GM19035 (cell line): ENCODE data around the gene BCAS3.
"Not testable (repeated sequence)": the region's sequence is repeated elsewhere in the genome, so short reads cannot be mapped to it uniquely, and the experiment has no call there.

Experiments used
- ATAC-seq: cut with Tn5 transposase; IDR thresholded peaks from one replicate; pipeline ENCODE4 v1.9.1; 2021; ENCODE audit not compliant: unreplicated experiment

BCAS3 gene

DNA sequence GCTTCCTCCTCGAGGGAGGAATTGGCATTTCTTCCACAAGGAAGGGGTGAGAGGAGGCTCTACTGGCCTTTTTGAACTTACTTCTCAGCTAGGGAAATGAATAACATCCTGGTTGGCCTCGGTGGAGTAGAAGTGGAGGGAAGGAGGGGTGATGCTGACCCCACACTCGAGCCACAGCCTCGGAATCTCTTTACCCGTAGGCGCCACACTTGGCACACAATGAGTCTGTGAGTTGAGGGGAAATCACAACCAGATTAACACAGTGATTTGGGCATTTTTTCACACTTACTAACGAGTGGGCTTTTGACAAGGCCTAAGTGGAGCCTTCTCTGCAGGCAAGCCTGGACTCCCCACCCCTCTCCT is 674.7 kb downstream of the BCAS3 start:
- no peak for ATAC-seq

GRCh38 chr17:61352781-61353491 is 675.3 kb downstream of the BCAS3 start:
- ATAC-seq = no peak

GRCh38 chr17:61353615-61354014 is 676.0 kb downstream of the BCAS3 start:
- ATAC-seq = no peak

GRCh38 chr17:61354895-61355874 is 677.5 kb downstream of the BCAS3 start:
- ATAC-seq = no peak

DNA sequence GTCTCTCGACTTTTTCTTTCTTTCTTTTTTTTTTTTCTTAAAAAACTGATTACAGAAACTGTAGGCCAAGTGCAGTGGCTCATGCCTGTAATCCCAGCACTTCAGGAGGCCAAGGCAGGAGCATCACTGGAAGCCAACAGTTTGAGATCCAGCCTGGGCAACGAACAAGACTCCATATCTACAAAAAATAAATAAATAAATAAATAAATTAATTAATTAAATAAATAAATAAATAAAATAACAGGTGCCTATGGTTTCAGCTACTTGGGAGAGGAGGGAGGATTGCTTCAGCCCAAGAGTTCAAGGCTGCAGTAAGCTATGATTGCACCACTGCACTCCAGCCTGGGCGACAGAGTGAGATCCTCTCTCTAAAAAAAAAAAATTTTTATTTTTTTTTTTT is 679.4 kb downstream of the BCAS3 start:
- not testable (repeated sequence) for ATAC-seq

DNA sequence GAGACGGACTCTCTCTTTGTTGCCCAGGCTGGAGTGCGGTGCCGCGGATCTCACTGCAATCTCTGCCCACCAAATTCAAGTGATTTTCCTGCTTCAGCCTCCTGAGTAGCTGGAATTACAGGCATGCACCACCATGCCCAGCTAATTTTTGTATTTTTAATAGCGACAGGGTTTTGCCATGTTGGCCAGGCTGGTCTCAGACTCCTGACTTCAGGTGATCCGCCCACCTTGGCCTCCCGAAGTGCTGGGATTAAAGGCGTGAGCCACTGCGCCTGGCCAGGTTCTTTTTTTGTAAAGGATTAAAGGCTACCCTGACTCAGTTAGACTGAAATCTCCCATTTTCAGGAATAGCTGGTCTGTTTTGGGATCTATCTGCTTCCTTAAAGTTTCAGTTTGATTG is 681.9 kb downstream of the BCAS3 start:
- not testable (repeated sequence) for ATAC-seq

DNA sequence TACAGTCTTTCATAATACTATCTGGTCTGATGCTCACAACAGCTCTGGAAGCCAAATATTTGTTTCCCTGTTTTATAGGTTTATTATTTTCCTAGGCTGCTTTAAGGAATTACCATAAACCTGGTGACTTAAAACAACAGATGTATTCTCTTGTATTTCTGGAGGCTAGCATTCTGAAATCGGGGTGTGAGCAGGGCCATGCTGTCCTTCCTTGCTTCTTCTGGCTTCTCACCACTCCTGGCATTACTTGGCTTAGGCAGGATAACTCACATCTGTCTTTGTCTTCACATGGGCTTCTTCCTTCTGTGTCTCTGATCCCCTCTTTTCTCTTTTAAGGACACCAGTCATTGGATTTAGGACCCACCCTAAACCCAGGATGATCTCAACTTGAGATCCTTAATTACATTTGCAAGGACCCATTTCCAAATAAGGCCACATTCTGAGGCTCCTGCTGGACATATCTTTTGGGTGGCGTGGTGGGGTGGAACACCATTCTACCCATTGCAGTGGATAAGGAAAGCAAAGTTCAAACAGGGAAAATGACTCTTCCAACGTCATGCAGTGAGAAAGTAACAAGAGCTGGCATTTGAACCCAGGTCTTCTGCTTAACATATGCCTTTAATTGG is 682.8 kb downstream of the BCAS3 start:
- ATAC-seq = no peak

GRCh38 chr17:61361084-61361483 is 683.4 kb downstream of the BCAS3 start:
- no peak for ATAC-seq

- no peak for ATAC-seq
Observed at GRCh38 chr17:61362396-61362795, 684.7 kb downstream of the BCAS3 start.

DNA sequence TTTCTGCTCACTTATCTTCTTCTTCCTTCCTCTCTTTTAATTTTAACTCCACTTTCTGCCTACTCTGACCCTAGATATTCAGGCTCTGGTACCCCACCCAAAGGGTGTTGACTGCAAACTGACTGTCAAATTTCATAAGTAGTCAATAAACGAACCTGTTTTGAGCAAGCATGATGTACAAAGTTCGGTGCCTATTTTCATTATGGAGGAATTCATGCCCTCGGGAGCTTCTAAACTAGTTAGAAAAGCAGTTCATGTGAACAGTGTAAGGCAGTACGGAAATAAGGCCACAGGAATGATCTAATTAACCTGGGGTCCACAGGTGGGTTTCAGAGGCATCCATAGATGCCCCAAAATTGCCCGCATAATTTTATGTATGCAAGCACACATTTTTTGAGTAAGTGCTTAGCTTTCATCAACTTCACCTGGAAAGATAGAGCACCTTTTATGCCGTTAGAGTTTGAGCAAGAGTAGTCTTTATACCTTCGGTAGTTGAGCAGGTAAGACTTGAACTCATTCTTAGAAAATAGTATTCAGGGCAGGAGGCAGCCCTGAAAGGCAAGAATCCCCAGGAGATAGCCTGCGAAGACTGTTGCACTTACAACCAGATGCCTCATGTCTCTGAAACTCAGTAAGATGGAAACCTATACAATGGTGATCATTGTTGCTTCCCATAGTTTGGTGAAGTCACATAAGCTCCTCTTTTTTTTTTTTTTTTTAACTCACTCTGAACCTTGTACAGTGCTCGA is 685.4 kb downstream of the BCAS3 start:
- ATAC-seq = no peak

DNA sequence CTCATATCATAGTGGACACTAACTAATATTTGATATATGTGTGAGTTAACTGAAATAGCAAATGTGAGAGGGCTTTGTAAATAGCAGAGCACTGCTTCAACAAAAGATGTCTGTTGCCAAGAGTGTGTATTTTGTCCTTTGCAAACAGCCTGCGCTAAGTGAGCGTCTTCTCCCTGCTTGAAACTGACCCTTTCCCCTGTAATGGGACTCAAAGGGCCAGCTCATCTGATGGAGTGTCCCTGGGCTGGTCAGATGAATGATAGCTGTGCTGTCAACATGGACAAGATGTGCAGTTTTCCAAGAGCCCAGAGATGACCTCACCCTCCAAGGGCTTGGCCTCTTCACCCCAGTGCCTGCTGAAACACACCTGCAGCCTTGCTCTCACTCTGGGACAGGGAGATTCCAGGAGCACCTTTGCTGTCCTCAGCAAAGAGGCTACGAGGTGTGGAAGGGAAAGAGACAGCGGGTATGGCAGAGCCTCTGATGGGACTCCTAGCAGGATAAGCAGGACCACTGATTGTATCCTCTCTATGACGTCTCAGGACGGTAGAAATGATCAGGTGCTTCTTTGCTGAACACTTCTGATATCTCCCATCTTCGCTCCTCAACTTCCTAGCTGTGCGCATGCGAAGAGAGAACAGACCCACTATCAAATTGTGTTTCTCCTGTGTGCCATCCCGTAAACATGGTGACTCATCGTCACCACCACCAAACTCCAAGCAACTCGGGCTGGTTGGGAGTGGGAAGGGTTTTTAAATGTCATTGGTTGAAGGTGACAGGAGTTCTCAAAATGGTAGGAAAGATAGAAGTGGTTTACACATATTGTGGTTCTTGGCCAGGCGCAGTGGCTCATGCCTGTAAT is 686.2 kb downstream of the BCAS3 start:
- ATAC-seq = no peak

- no peak for ATAC-seq
Observed at GRCh38 chr17:61364463-61364846, 686.8 kb downstream of the BCAS3 start.

DNA sequence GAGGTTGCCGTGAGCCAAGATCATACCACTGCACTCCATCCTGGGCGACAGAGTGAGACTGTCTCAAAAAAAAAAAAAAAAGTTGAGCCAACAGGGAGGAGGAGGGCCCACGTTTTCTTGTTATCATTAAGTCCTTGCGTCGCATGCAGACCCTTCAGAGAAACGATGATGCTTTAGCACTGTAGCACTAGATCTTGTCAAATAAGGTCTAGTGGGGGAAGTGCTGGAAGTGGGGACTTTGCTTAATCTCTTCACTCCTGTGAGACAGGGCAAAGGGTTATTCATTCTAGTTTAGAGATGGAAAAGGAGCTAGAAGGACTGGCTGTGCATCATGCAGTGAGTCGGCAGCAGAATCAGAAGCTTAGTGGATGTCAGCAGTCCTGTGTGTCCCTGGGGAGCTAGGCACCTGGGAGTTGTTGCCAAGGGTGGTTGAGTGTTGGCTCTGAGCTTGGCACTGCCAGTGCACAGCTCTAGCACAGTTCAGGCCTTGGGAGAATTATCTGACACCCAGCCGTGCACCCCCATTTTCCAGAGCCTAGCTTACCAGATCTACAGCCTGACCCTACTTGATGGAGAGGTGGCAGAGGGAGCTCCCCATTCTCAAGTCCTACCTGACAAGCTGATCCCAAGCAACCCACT is 688.5 kb downstream of the BCAS3 start:
- no peak for ATAC-seq

GRCh38 chr17:61366715-61367413 is 689.2 kb downstream of the BCAS3 start:
- no peak for ATAC-seq

DNA sequence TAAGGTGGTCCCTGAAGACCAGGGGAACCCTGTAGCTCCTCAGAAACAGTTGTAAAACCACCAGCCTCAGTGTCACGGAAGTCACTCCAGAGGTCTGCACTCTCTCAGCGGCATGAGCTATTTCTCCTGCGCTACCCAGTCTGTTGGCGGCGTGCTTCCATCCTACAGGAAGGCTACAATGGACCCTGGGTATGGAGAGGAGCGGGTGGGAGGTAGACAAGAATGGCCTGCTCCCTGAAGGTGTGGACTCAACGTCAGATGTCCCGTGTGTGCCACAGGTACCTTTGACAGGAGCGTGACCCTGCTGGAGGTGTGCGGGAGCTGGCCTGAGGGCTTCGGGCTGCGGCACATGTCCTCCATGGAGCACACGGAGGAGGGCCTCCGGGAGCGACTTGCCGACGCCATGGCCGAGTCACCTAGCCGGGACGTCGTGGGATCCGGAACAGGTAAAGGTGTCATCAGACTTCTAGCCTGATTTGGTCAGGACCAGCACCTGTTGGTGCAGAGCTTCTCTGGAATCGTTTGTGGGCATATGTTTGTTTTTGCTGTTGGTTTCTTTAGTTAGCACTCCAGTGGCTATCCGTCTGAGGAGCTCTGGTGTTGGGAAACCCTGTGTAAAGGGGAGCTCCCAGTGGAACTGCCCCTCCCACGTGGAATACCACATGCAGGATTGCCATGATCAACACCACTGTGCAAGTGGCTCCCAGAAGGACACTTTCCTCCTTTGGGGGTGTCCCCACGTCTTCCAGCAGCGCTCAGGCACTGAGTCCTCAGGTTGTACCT is 690.6 kb downstream of the BCAS3 start:
- no peak for ATAC-seq

DNA sequence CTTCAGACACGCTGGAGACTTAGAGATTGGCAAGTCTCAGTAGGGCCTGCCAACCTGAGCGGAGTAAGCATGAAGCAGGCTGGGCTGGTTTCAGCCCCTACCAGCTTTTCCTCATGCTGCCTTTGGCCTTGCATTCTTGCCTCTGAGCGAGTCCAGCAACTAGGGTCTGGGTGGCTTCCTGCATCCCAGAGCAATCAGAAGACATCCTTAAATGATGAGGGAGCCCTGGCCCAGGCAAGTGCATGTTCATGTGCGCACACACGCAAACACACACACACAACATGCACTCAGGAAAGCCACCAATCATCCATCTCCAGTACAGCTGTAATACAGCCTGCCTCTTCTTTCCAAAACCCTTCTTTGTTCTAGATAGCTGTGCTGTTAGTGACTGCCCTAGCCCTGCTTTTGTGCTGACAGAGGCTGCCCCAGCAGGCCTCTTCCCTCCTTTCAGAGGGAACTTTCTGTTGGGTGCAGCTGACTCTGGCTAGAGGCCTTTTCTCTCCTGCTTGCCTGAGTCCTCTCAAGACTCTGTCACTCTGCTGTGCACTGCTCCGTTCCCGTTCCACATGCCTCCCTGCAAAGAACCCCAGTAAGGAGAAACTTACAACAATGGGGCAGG is 691.3 kb downstream of the BCAS3 start:
- no peak for ATAC-seq

DNA sequence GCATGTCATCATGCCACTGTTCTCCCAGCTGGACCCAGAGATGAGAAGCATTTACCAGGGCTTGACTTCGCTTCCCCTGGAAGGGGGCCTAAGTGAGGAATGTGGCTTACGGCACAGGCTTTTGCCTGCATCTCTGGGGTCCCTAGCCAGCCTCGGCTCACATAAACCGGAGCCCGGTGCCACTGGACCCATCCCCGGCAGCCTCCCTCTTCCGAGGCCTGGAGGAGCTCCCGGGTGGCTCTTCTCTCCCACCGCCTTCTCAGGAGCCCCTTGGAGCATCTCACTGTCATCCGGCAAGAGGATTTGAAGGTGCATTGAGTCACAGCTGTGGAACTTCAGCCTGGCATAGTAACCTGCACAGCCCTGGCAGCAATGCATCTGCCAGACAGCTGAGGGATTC is 692.1 kb downstream of the BCAS3 start:
- no peak for ATAC-seq

DNA sequence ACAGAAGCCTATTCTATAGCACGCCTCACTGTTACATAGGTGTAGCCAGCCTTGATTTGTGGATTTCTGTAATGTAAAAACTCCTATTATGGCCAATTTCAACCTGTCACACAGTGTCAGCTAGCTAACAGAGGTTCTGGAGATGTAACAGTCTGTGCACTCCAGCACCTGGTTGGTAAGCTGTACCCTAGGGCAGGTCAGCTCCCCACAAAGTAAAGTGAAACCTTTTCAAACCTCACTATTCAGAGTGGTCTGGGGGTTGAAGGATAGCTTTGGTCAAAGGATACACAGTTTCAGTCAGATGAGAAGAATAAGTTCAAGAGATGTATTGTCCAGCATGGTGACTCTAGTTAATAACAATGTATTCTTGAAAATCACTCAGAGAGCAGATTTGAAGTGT is 693.5 kb downstream of the BCAS3 start:
- ATAC-seq = no peak
